T-helper 2 cell treated with Interferon-gamma antibody and Interleukin-4, amounts not matched to agents 5 μg/mL and 100 μg/mL, for 36 hours (primary cell): ENCODE measurements around the gene PNLIPRP2.

Experiments
- DNase-seq: peaks from one replicate; pipeline ENCODE4 v3.0.0; 2021; ENCODE audit warnings: low spot score
- H3K27ac Mint-ChIP-seq: one replicate; pipeline ENCODE4 v1.8.0; 2021; ENCODE audit warnings: mild to moderate bottlenecking, mixed read lengths
- H3K27me3 Mint-ChIP-seq: one replicate; pipeline ENCODE4 v1.8.0; 2021; ENCODE audit warnings: low read depth, mixed read lengths
- H3K36me3 Mint-ChIP-seq: one replicate; pipeline ENCODE4 v1.8.0; 2021; ENCODE audit warnings: low read depth, mixed read lengths
- H3K4me1 Mint-ChIP-seq: one replicate; pipeline ENCODE4 v1.8.0; 2021; ENCODE audit warnings: low read depth, mixed read lengths
- H3K4me3 Mint-ChIP-seq: one replicate; pipeline ENCODE4 v1.8.0; 2022; ENCODE audit warnings: mild to moderate bottlenecking, moderate library complexity, mixed read lengths
- H3K9me3 Mint-ChIP-seq: one replicate; pipeline ENCODE4 v1.8.0; 2021; ENCODE audit warnings: mixed read lengths

Gene PNLIPRP2

GRCh38 chr10:116688741-116689495, 68.2 kb downstream of the PNLIPRP2 start:
- no peak for DNase-seq
- no peak overlapping the region for H3K4me3 Mint-ChIP-seq
- H3K9me3 Mint-ChIP-seq, result no peaks in the 10 kb centered on the region
- H3K4me1 Mint-ChIP-seq, result no peaks in the 10 kb centered on the region
- no peak overlapping the region for H3K27ac Mint-ChIP-seq
- H3K36me3 Mint-ChIP-seq, result no peaks in the 10 kb centered on the region
- H3K27me3 Mint-ChIP-seq, result peaks cover 3% of the 10 kb centered on the region

DNA sequence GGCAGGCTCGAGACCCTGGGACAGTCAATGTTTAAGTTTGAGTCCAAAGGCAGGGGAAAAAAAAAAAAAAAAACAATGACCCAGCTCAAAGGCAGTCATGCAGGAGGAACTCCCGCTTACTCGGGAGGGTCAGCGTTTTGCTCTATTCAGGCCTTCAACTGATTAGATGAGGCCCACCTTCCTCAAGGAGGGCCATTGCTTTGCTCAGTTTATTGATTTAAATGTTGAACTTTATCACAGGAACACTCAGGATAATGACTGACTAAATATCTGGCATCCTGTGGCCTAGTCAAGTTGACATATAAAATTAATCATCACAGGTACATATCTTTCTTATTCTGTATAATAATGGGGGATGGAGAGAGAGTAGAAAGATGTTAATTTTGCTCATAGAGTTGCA, 69.0 kb downstream of the PNLIPRP2 start:
- no peaks in the 10 kb centered on the region for H3K9me3 Mint-ChIP-seq
- H3K27me3 Mint-ChIP-seq, result peaks cover 3% of the 10 kb centered on the region
- no peaks in the 10 kb centered on the region for H3K36me3 Mint-ChIP-seq
- DNase-seq, result no peak
- no peak overlapping the region for H3K4me3 Mint-ChIP-seq
- no peaks in the 10 kb centered on the region for H3K4me1 Mint-ChIP-seq
- no peak overlapping the region for H3K27ac Mint-ChIP-seq

- Mint-ChIP-seq H3K27me3 (peaks cover 3% of the 10 kb centered on the region), H3K4me1 (no peaks in the 10 kb centered on the region), H3K4me3 (no peak overlapping the region), H3K36me3 (no peaks in the 10 kb centered on the region), H3K9me3 (no peaks in the 10 kb centered on the region), H3K27ac (no peak overlapping the region)
- DNase-seq, result no peak
Measured at GRCh38 chr10:116690356-116691322, 69.9 kb downstream of the PNLIPRP2 start.

- H3K9me3 Mint-ChIP-seq, result no peaks in the 10 kb centered on the region
- H3K27ac Mint-ChIP-seq, result no peak overlapping the region
- no peaks in the 10 kb centered on the region for H3K4me1 Mint-ChIP-seq
- no peak for DNase-seq
- no peak overlapping the region for H3K4me3 Mint-ChIP-seq
- peaks cover 3% of the 10 kb centered on the region for H3K27me3 Mint-ChIP-seq
- H3K36me3 Mint-ChIP-seq, result no peaks in the 10 kb centered on the region
Measured at GRCh38 chr10:116691635-116692034, 70.9 kb downstream of the PNLIPRP2 start.

DNA sequence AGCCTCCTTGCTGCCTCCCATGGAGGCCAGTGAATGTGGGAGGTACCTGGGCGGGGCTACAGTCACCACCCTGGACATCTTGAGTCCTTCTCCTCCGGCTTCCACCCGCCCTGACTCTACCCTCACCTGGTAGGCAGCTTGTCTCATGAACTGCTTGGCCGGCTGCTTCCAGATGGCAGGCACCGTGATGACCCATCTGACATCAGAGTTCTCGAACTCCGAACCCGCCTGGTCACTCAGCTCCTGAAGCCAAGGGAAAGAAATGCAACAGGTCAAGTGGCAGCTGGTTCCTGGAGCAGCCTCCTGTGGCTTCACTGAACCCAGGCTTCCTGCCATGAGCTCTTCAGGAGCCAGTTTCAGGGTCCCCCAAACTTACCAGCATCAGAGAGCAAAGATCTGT, 71.5 kb downstream of the PNLIPRP2 start:
- no peaks in the 10 kb centered on the region for H3K4me1 Mint-ChIP-seq
- H3K36me3 Mint-ChIP-seq, result no peaks in the 10 kb centered on the region
- no peak overlapping the region for H3K4me3 Mint-ChIP-seq

DNA sequence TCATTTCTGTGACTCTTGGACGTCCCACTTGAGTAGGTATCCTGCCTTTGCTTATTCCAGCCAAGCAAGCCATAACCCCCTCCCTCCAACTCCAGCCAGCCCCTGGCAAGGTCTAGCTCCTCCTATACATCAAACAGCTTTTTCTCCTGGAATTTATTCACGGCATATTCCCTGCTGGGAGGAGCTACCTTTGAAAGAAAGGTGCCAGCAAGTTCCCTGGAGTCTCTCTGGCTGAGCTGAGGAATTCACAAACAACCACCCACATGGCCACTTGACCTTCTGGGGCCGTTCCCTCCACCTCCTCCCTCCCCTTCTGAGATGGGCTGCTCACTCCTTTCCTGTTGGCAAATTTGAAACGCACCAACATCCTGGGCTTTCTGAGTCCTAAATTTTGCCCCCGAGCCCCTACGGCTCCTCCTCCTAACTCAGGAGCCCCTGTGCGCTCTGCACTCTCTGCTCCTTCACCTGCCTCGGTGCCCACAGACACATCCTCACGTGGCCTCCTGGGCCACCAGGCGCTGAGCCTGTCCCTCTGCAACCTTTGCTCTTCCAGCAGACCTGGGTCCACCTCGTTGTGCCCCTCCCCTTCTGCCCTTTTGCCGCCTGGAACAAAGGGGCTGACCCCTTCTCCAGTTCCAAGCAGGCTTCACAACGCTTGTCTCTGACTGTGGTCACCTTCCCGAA, 73.6 kb downstream of the PNLIPRP2 start:
- Mint-ChIP-seq H3K9me3 (no peaks in the 10 kb centered on the region), H3K27ac (no peak overlapping the region), H3K36me3 (no peaks in the 10 kb centered on the region), H3K4me1 (no peaks in the 10 kb centered on the region), H3K4me3 (no peak overlapping the region), H3K27me3 (peaks cover 3% of the 10 kb centered on the region)
- DNase-seq, result no peak

More for the DNA sequence above, 71.5 kb downstream of the PNLIPRP2 start:
- Mint-ChIP-seq H3K27ac (no peak overlapping the region), H3K27me3 (peaks cover 3% of the 10 kb centered on the region), H3K9me3 (no peaks in the 10 kb centered on the region)
- DNase-seq, result no peak
